ENCODE data around the gene NRCAM. TPM values are rescaled to one million over a fixed set of nuclear protein-coding genes. Genes with fewer than 3 reads are reported as not detected.

NRCAM gene
- total RNA-seq, 6 donors from 2014 or later: 2.5 to 23.0 (median 5.0) TPM

- H3K27me3 ChIP-seq: no peaks in the 10 kb centered on the region
- WGBS, 2 donors: 85 to 89% methylated on average over 4 of the region's 4 CpGs
- H3K9me3 ChIP-seq: no peaks in the 10 kb centered on the region
- TF ChIP-seq EP300 (IDR thresholded peaks at IDR 0.05) (no peak), POLR2AphosphoS5 (IDR thresholded peaks at IDR 0.05) (no peak), POLR2A (IDR thresholded peaks at IDR 0.05) (no peak)
- TF ChIP-seq, protein P1, sequence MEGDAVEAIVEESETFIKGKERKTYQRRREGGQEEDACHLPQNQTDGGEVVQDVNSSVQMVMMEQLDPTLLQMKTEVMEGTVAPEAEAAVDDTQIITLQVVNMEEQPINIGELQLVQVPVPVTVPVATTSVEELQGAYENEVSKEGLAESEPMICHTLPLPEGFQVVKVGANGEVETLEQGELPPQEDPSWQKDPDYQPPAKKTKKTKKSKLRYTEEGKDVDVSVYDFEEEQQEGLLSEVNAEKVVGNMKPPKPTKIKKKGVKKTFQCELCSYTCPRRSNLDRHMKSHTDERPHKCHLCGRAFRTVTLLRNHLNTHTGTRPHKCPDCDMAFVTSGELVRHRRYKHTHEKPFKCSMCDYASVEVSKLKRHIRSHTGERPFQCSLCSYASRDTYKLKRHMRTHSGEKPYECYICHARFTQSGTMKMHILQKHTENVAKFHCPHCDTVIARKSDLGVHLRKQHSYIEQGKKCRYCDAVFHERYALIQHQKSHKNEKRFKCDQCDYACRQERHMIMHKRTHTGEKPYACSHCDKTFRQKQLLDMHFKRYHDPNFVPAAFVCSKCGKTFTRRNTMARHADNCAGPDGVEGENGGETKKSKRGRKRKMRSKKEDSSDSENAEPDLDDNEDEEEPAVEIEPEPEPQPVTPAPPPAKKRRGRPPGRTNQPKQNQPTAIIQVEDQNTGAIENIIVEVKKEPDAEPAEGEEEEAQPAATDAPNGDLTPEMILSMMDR (IDR thresholded peaks at IDR 0.05): no peak
- H3K27ac ChIP-seq: no peak overlapping the region
- H3K4me1 ChIP-seq: peaks cover 0 to 5% (median 0%) of the 10 kb centered on the region in 4 donors
- H3K36me3 ChIP-seq: no peaks in the 10 kb centered on the region
- no peak overlapping the region for H3K4me3 ChIP-seq
- ATAC-seq (ENCODE audit: low FRiP score in 2 of 2): no peak
- DNase-seq: no peak
Measured at GRCh38 chr7:108417144-108417543, 39.1 kb downstream of the NRCAM start.

DNA sequence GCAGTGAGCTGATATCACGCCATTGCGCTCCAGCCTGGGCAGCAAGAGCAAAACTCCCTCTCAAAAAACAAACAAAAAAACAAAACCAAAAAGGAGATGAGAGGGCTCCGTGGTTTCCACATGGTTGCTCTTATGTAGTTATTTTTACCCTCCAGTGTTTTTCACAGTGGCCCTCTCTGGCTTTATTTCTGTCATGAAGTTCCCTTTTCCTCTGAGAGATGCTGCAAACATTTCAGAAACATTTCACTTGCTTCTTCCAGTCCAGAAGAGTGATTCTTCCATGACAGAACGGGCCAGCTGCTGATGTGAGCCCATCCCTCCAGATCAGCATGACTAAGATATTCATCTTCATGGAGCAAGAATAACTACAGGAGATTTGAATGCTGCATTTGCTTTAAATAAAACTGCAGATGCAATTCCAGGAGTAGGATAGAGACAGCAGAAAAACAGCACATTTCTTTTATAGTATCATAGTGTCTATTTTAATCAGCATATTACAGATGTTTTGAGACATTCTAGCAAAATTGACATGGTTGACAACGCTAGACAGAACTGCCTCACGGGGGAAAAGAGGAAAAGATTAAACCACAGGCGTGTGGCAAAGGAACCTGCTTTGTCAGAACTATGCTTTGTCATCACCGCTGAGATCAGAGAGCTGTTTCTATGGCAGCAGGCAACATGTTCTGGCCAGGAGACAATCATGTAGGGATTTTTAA lies 40.3 kb downstream of the NRCAM start:
- DNase-seq (no peak), ATAC-seq (ENCODE audit: low FRiP score in 2 of 2) (peak in 1 of 2 donors; percentile 29)
- no peaks in the 10 kb centered on the region for H3K36me3 ChIP-seq
- no peak for TF ChIP-seq POLR2AphosphoS5 (IDR thresholded peaks at IDR 0.05)
- TF ChIP-seq POLR2A (IDR thresholded peaks at IDR 0.05): no peak
- no peak for TF ChIP-seq EP300 (IDR thresholded peaks at IDR 0.05)
- TF ChIP-seq, protein P1 (IDR thresholded peaks at IDR 0.05): no peak
- no peaks in the 10 kb centered on the region for H3K9me3 ChIP-seq
- WGBS, 2 donors: 46 to 55% methylated on average over 8 of the region's 8 CpGs
- peaks cover 0 to 5% (median 0%) of the 10 kb centered on the region in 4 donors for H3K4me1 ChIP-seq
- no peak overlapping the region for H3K4me3 ChIP-seq
- no peaks in the 10 kb centered on the region for H3K27me3 ChIP-seq
- no peak overlapping the region for H3K27ac ChIP-seq

- DNase-seq (no peak), ATAC-seq (ENCODE audit: low FRiP score in 2 of 2) (no peak)
- H3K4me3 ChIP-seq: no peak overlapping the region
- H3K36me3 ChIP-seq: no peaks in the 10 kb centered on the region
- H3K9me3 ChIP-seq: no peaks in the 10 kb centered on the region
- TF ChIP-seq POLR2A (IDR thresholded peaks at IDR 0.05) (no peak), POLR2AphosphoS5 (IDR thresholded peaks at IDR 0.05) (no peak), EP300 (IDR thresholded peaks at IDR 0.05) (no peak)
- TF ChIP-seq, protein P1 (IDR thresholded peaks at IDR 0.05): no peak
- WGBS, 2 donors: 64 to 81% methylated on average over 4 of the region's 4 CpGs
- H3K27ac ChIP-seq: peak overlapping the region in 1 of 4 donors; percentile 3
- H3K27me3 ChIP-seq: no peaks in the 10 kb centered on the region
- H3K4me1 ChIP-seq: peaks cover 0 to 5% (median 0%) of the 10 kb centered on the region in 4 donors
Measured at GRCh38 chr7:108415084-108415483, 41.2 kb downstream of the NRCAM start.

GRCh38 chr7:108413782-108414492 lies 42.3 kb downstream of the NRCAM start:
- Histone ChIP-seq H3K4me1 (peaks cover 0 to 5% (median 0%) of the 10 kb centered on the region in 4 donors), H3K27me3 (no peaks in the 10 kb centered on the region), H3K9me3 (no peaks in the 10 kb centered on the region), H3K36me3 (no peaks in the 10 kb centered on the region), H3K27ac (no peak overlapping the region), H3K4me3 (no peak overlapping the region)
- TF ChIP-seq POLR2A (IDR thresholded peaks at IDR 0.05) (no peak), POLR2AphosphoS5 (IDR thresholded peaks at IDR 0.05) (no peak), EP300 (IDR thresholded peaks at IDR 0.05) (no peak)
- TF ChIP-seq, protein P1 (IDR thresholded peaks at IDR 0.05): no peak
- peak in 1 of 2 donors; percentile 51 for ATAC-seq (ENCODE audit: low FRiP score in 2 of 2)
- DNase-seq: no peak
- WGBS, 2 donors: 49 to 60% methylated on average over 3 of the region's 3 CpGs
